Measurements from ENCODE around the gene BATF2.

The BATF2 gene

DNA sequence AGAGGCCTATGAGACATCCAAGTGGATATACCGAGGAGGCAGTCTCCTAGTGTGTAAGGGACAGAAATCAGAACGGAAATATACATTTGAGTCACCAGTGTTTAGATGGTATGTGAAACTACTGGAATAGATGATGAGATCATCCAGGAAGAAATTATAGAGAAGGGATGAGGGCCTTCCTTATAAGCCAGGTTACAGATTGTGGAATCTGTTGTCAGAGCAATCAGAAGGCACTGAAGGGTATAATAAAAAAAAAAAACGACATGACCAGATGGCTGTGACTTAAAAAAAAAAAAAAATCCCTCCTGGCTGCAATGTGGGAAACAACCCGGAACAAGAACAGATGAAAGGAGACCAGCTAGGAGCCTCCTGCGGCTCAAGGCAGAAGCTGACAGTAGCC, 27.6 kb downstream of the BATF2 start:
- Histone ChIP-seq H3K4me1 (ENCODE audit: control insufficient read depth, insufficient read depth, low read length, unreplicated experiment) (peaks cover 4% of the 10 kb centered on the region), H3K4me3 (ENCODE audit: low read depth, low read length) (no peak overlapping the region), H2AFZ (ENCODE audit: low read length, unreplicated experiment) (no peak overlapping the region), H3K36me3 (ENCODE audit: insufficient read depth, low read length) (no peaks in the 10 kb centered on the region), H3K79me2 (ENCODE audit: control insufficient read depth, insufficient read depth, low read length, unreplicated experiment) (no peaks in the 10 kb centered on the region), H3K27ac (ENCODE audit: low read depth, low read length) (no peak overlapping the region), H3K27me3 (ENCODE audit: insufficient read depth, low read length) (no peaks in the 10 kb centered on the region)

GRCh38 chr11:64967375-64967774, 29.4 kb downstream of the BATF2 start:
- H3K4me3 ChIP-seq (ENCODE audit: low read depth, low read length): no peak overlapping the region
- no peaks in the 10 kb centered on the region for H3K79me2 ChIP-seq (ENCODE audit: control insufficient read depth, insufficient read depth, low read length, unreplicated experiment)
- no peaks in the 10 kb centered on the region; the same call in 1 of the 2 replicates for H3K27me3 ChIP-seq (ENCODE audit: insufficient read depth, low read length)
- H3K27ac ChIP-seq (ENCODE audit: low read depth, low read length): no peak overlapping the region
- no peak overlapping the region for H2AFZ ChIP-seq (ENCODE audit: low read length, unreplicated experiment)
- peaks cover 4% of the 10 kb centered on the region for H3K4me1 ChIP-seq (ENCODE audit: control insufficient read depth, insufficient read depth, low read length, unreplicated experiment)
- H3K36me3 ChIP-seq (ENCODE audit: insufficient read depth, low read length): no peaks in the 10 kb centered on the region

GRCh38 chr11:64963072-64963631, 33.6 kb downstream of the BATF2 start:
- Histone ChIP-seq H3K4me1 (ENCODE audit: control insufficient read depth, insufficient read depth, low read length, unreplicated experiment) (no peaks in the 10 kb centered on the region), H3K27me3 (ENCODE audit: insufficient read depth, low read length) (no peaks in the 10 kb centered on the region; the same call in 1 of the 2 replicates), H3K27ac (ENCODE audit: low read depth, low read length) (no peak overlapping the region), H3K4me3 (ENCODE audit: low read depth, low read length) (no peak overlapping the region), H2AFZ (ENCODE audit: low read length, unreplicated experiment) (no peak overlapping the region), H3K36me3 (ENCODE audit: insufficient read depth, low read length) (no peaks in the 10 kb centered on the region), H3K79me2 (ENCODE audit: control insufficient read depth, insufficient read depth, low read length, unreplicated experiment) (no peaks in the 10 kb centered on the region)

GRCh38 chr11:64960719-64961118, 36.1 kb downstream of the BATF2 start:
- Histone ChIP-seq H3K4me3 (ENCODE audit: low read depth, low read length) (no peak overlapping the region), H3K79me2 (ENCODE audit: control insufficient read depth, insufficient read depth, low read length, unreplicated experiment) (no peaks in the 10 kb centered on the region), H3K4me1 (ENCODE audit: control insufficient read depth, insufficient read depth, low read length, unreplicated experiment) (no peaks in the 10 kb centered on the region), H3K27me3 (ENCODE audit: insufficient read depth, low read length) (no peaks in the 10 kb centered on the region; the same call in 1 of the 2 replicates), H3K36me3 (ENCODE audit: insufficient read depth, low read length) (no peaks in the 10 kb centered on the region), H3K27ac (ENCODE audit: low read depth, low read length) (no peak overlapping the region), H2AFZ (ENCODE audit: low read length, unreplicated experiment) (no peak overlapping the region)

GRCh38 chr11:64959498-64959897, 37.3 kb downstream of the BATF2 start:
- Histone ChIP-seq H3K79me2 (ENCODE audit: control insufficient read depth, insufficient read depth, low read length, unreplicated experiment) (no peaks in the 10 kb centered on the region), H2AFZ (ENCODE audit: low read length, unreplicated experiment) (no peak overlapping the region), H3K27me3 (ENCODE audit: insufficient read depth, low read length) (peaks cover 11% of the 10 kb centered on the region)

DNA sequence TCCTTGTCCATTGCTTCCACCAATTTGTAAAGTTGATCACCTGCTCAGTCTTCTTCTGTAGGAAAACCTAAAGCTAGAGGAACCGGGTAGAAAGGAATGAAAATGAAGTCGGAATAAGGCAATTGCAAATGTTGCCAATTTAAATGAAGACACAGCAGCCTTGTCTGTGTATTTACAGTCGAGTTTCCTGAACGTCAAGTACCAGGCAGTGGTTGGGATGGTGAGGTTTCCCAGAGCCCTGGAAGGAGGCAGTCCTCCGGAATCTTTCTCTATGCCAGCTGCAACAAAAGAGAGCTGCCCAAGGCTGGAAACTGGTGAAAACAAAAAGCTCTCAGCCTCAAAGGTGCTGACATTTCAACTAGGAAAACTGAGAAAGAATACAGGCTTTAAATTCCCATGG, 42.6 kb downstream of the BATF2 start:
- H3K4me3 ChIP-seq (ENCODE audit: low read depth, low read length): no peak overlapping the region
- no peaks in the 10 kb centered on the region for H3K79me2 ChIP-seq (ENCODE audit: control insufficient read depth, insufficient read depth, low read length, unreplicated experiment)

More at GRCh38 chr11:64959498-64959897, 37.3 kb downstream of the BATF2 start:
- Histone ChIP-seq H3K27ac (ENCODE audit: low read depth, low read length) (no peak overlapping the region), H3K4me1 (ENCODE audit: control insufficient read depth, insufficient read depth, low read length, unreplicated experiment) (no peaks in the 10 kb centered on the region), H3K4me3 (ENCODE audit: low read depth, low read length) (no peak overlapping the region), H3K36me3 (ENCODE audit: insufficient read depth, low read length) (no peaks in the 10 kb centered on the region)

DNA sequence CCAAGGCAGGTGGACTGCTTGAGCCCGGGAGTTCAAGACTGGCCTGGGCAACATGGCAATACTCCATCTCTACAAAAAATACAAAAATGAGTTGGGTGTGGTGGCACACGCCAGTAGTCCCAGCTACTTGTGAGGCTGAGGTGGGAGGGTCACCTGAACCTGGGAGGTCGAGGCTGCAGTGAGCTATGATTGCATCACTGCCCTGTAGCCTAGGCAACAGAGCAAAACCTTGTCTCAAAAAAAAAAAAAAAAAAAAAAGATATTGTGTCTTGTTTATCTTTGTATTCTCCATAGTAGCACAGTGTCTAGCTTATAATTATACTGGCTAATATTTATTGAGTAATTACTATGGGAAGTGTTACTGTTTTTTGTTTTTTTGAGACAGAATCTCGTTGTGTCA, 45.2 kb downstream of the BATF2 start:
- H3K4me3 ChIP-seq (ENCODE audit: low read depth, low read length): no peak overlapping the region
- peaks cover 20% of the 10 kb centered on the region for H3K27me3 ChIP-seq (ENCODE audit: insufficient read depth, low read length)
- no peak overlapping the region for H3K27ac ChIP-seq (ENCODE audit: low read depth, low read length)
- H3K4me1 ChIP-seq (ENCODE audit: control insufficient read depth, insufficient read depth, low read length, unreplicated experiment): no peaks in the 10 kb centered on the region
- no peak overlapping the region for H2AFZ ChIP-seq (ENCODE audit: low read length, unreplicated experiment)
- H3K36me3 ChIP-seq (ENCODE audit: insufficient read depth, low read length): no peaks in the 10 kb centered on the region
- H3K79me2 ChIP-seq (ENCODE audit: control insufficient read depth, insufficient read depth, low read length, unreplicated experiment): no peaks in the 10 kb centered on the region

More for the DNA sequence above, 42.6 kb downstream of the BATF2 start:
- Histone ChIP-seq H3K4me1 (ENCODE audit: control insufficient read depth, insufficient read depth, low read length, unreplicated experiment) (no peaks in the 10 kb centered on the region), H3K27me3 (ENCODE audit: insufficient read depth, low read length) (peaks cover 20% of the 10 kb centered on the region), H3K36me3 (ENCODE audit: insufficient read depth, low read length) (no peaks in the 10 kb centered on the region), H3K27ac (ENCODE audit: low read depth, low read length) (no peak overlapping the region), H2AFZ (ENCODE audit: low read length, unreplicated experiment) (no peak overlapping the region)

DNA sequence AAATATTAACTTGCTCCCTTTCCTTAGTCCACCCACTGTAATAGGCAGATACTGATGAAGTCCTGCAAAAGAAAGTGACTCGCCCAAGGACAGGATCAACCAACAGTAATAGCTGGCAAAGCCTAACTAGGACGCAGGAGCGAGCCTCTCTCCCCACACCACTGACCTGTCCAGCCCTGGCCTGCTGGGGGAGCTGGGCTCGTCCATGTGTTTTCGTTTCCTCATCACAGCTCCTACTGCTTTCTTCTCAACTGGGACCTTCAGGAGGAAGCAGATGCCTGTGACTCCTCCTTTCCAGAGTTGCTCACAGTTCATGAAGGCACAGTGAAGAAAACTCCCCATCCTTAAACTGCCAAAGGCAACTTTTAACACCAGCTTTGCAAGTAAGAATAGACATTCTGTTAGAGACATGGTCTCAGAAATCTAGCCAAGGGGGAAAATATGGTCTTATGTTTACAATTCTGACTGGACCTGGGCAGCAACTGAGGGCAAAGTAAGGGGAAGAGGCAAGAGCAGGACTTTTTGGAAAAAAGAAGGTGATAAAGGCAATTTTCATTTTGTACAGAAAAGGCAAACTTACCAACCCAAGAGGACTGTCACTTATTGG, 49.5 kb downstream of the BATF2 start:
- Histone ChIP-seq H3K79me2 (ENCODE audit: control insufficient read depth, insufficient read depth, low read length, unreplicated experiment) (no peaks in the 10 kb centered on the region), H2AFZ (ENCODE audit: low read length, unreplicated experiment) (no peak overlapping the region), H3K27me3 (ENCODE audit: insufficient read depth, low read length) (peaks cover 5% of the 10 kb centered on the region; the same call in 1 of the 2 replicates), H3K4me1 (ENCODE audit: control insufficient read depth, insufficient read depth, low read length, unreplicated experiment) (no peaks in the 10 kb centered on the region), H3K4me3 (ENCODE audit: low read depth, low read length) (no peak overlapping the region), H3K36me3 (ENCODE audit: insufficient read depth, low read length) (no peaks in the 10 kb centered on the region), H3K27ac (ENCODE audit: low read depth, low read length) (no peak overlapping the region)

All from ACC112 (cell line).